NB4 (cell line): ENCODE measurements around the gene PCDHB7.
"Not testable (repeated sequence)": the region's sequence is repeated elsewhere in the genome, so short reads cannot be mapped to it uniquely, and the experiment has no call there.

Experiments
- CTCF ChIP-seq: IDR thresholded peaks from one replicate; pipeline ENCODE4 v1.5.1; 2012; ENCODE audit warnings: low read depth, low read length
- MAX ChIP-seq: IDR thresholded peaks from 2 replicates; pipeline ENCODE4 v1.6.1; 2011; ENCODE audit warnings: low read depth, low read length
- MYC ChIP-seq: IDR thresholded peaks from 2 replicates; pipeline ENCODE4 v1.6.1; 2011; ENCODE audit warnings: low read depth, low read length

GRCh38 chr5:141215504-141215903, 43.1 kb downstream of the PCDHB7 start:
- TF ChIP-seq CTCF, MYC, MAX: not testable (repeated sequence)
